A673 (cell line): ENCODE results near the gene CORT. TPM values are rescaled to one million over a fixed set of nuclear protein-coding genes. Genes with fewer than 3 reads are reported as not detected.

ENCODE experiments used
- BruUV-seq: library from RNA; stranded (reverse); fragments of 400-500 nt; replicated peaks from 2 replicates; lab custom pipeline; 2021; lab: Mats Ljungman, UMichigan
- CTCF ChIA-PET: fragments of 300-600 bp; sonication (Branson Sonifier 250); formaldehyde crosslinking; loops from one replicate; lab custom pipeline; 2022; ENCODE audit warnings: antibody characterized with exemption; lab: Charles Lee
- POLR2A ChIA-PET: fragments of 300-600 bp; sonication (Branson Sonifier 250); formaldehyde crosslinking; loops from one replicate; lab custom pipeline; 2022; ENCODE audit warnings: antibody characterized with exemption; ENCODE audit not compliant: low non-redundant PET; lab: Charles Lee
- DNase-seq: peaks from one replicate; pipeline ENCODE4 v3.0.0-alpha.2; 2015; ENCODE audit warnings: low spot score
- H3K27ac ChIP-seq: fragments of 200-600 bp; sonication (generic); 2 replicates; pipeline ENCODE4 v1.5.1; 2016; ENCODE audit warnings: mixed run types, low read depth, mild to moderate bottlenecking, mixed read lengths, antibody characterized with exemption, low read length; ENCODE audit not compliant: poor library complexity, severe bottlenecking
- H3K27me3 ChIP-seq: fragments of 200-600 bp; sonication (generic); replicated peaks from 2 replicates; pipeline ENCODE4 v1.6.1; 2017; ENCODE audit warnings: mixed run types, low read depth, mild to moderate bottlenecking, mixed read lengths, antibody characterized with exemption, low read length; ENCODE audit not compliant: insufficient read depth, poor library complexity
- H3K36me3 ChIP-seq: fragments of 200-600 bp; sonication (generic); 2 replicates; pipeline ENCODE4 v1.6.1; 2016; ENCODE audit warnings: mixed run types, mild to moderate bottlenecking, mixed read lengths, antibody characterized with exemption, low read length; ENCODE audit not compliant: insufficient read depth, poor library complexity, severe bottlenecking
- H3K4me1 ChIP-seq: fragments of 200-600 bp; sonication (generic); 2 replicates; pipeline ENCODE4 v1.6.1; 2017; ENCODE audit warnings: mixed run types, mild to moderate bottlenecking, mixed read lengths, antibody characterized with exemption, low read length; ENCODE audit not compliant: insufficient read depth, poor library complexity, severe bottlenecking
- H3K4me3 ChIP-seq: fragments of 200-600 bp; sonication (generic); 2 replicates; pipeline ENCODE4 v1.5.1; 2016; ENCODE audit warnings: low read depth, mixed run types, mild to moderate bottlenecking, mixed read lengths, low read length; ENCODE audit not compliant: poor library complexity, severe bottlenecking
- H3K9me3 ChIP-seq: fragments of 200-600 bp; sonication (generic); 2 replicates; pipeline ENCODE4 v1.6.1; 2016; ENCODE audit warnings: mixed run types, low read depth, mild to moderate bottlenecking, mixed read lengths, antibody characterized with exemption, low read length; ENCODE audit not compliant: poor library complexity, severe bottlenecking
- CTCF ChIP-seq: fragments of 300-800, 200-600 bp; sonication (generic); conservative IDR thresholded peaks from 2 replicates; pipeline ENCODE4 v1.5.1; 2017; ENCODE audit warnings: low read depth, mild to moderate bottlenecking, antibody characterized with exemption, low read length, moderate library complexity, mixed read lengths
- EZH2 ChIP-seq: fragments of 200-600 bp; sonication (generic); IDR thresholded peaks from 2 replicates; pipeline ENCODE4 v1.6.1; 2017; ENCODE audit warnings: borderline replicate concordance, low read depth, mild to moderate bottlenecking, mixed read lengths, antibody characterized with exemption, low read length; ENCODE audit not compliant: poor library complexity, severe bottlenecking
- intact Hi-C: fragments of 100-400 bp; cut with micrococcal nuclease; formaldehyde crosslinking; loops from one replicate; pipeline ENCODE4 v1.10.0; 2022; ENCODE audit not compliant: unreplicated experiment
- total RNA-seq: library from RNA; stranded (reverse); gene quantifications from 2 replicates; pipeline ENCODE4 v1.2.3, GENCODE V29; 2021

The CORT gene
- total RNA-seq, 1 experiment from 2014 or later: 1.4 TPM

GRCh38 chr1:10440794-10441193, 9.0 kb upstream of the CORT start:
- Histone ChIP-seq H3K9me3 (no peaks in the 10 kb centered on the region), H3K36me3 (no peaks in the 10 kb centered on the region), H3K4me1 (no peaks in the 10 kb centered on the region), H3K27me3 (no peaks in the 10 kb centered on the region), H3K27ac (no peak overlapping the region), H3K4me3 (no peak overlapping the region)
- no TSS peak for BruUV-seq
- no peak for TF ChIP-seq EZH2
- TF ChIP-seq CTCF: no peak
- intact Hi-C loops: no loop called here
- DNase-seq: no peak
- ChIA-PET POLR2A (no interaction called here), CTCF (no interaction called here)

- DNase-seq: no peak
- Histone ChIP-seq H3K9me3 (no peaks in the 10 kb centered on the region), H3K4me1 (no peaks in the 10 kb centered on the region), H3K27me3 (no peaks in the 10 kb centered on the region), H3K27ac (no peak overlapping the region), H3K36me3 (no peaks in the 10 kb centered on the region), H3K4me3 (no peak overlapping the region)
- BruUV-seq: no TSS peak
- ChIA-PET POLR2A (no interaction called here), CTCF (no interaction called here)
- TF ChIP-seq EZH2 (no peak), CTCF (no peak)
- intact Hi-C loops: no loop called here
Measured at GRCh38 chr1:10444248-10444647, 5.6 kb upstream of the CORT start.

- TF ChIP-seq CTCF (no peak), EZH2 (no peak)
- CTCF ChIA-PET: no interaction called here
- no peak overlapping the region for H3K27ac ChIP-seq
- no TSS peak for BruUV-seq
- no peaks in the 10 kb centered on the region for H3K27me3 ChIP-seq
- H3K4me3 ChIP-seq: no peak overlapping the region
- no peaks in the 10 kb centered on the region for H3K4me1 ChIP-seq
- no peak for DNase-seq
- H3K36me3 ChIP-seq: no peaks in the 10 kb centered on the region
- POLR2A ChIA-PET: no interaction called here
- intact Hi-C loops: no loop called here
- H3K9me3 ChIP-seq: no peaks in the 10 kb centered on the region
Measured at GRCh38 chr1:10444795-10445397, 4.9 kb upstream of the CORT start.
